ENCODE data around the gene NPAS3. TPM values are rescaled to one million over a fixed set of nuclear protein-coding genes. Genes with fewer than 3 reads are reported as not detected.
A peak's percentile ranks its signal among the peaks of the same experiment; 100 is the strongest.

NPAS3 gene
- total and polyA plus RNA-seq, 2 of the 13 experiments (the other 11 are each of a cell fraction or from before 2014, with no cell fraction given), result not detected

DNA sequence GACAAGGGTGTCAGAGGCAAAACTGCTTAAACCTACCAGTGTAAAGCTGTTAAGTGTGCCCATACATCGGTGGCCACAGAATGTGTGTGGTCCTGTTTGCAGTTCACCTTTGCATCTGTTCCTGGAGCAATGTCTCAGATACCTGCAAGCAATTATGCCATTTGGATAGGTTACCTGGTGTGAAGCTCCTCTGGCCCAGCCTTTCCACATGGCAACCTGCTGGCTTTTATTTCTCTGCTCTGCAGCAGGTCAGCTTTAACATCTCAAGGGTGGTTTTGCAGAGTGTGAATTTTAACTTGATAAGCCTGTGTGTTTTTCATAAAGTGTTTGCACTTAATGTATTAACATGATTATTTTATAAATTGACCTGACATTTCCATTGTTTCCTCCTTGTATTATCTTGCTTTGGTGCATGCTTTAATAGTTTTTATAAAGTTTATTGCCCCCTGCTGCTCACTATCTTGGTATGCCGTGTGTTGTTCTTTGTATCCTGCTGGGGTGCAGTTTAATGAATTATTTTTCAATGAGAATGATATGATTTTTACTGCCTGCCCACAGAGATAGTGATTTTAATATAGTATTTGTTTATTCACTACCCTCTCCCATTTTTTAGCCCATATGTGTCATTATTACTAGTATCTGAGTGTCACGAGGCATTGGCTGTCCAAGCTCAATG lies 403.8 kb downstream of the NPAS3 start:
- Histone ChIP-seq H3K4me2 (ENCODE audit: low read depth, low read length) (no peak overlapping the region), H3K9ac (ENCODE audit: insufficient read depth, low read depth, low read length) (no peak overlapping the region), H3K36me3 (replicated peaks in 1 of 2; ENCODE audit: control insufficient read depth in 1 of 2, insufficient read depth in 2 of 2, low read length in 2 of 2) (no peaks in the 10 kb centered on the region), H3K4me1 (ENCODE audit: insufficient read depth, low read length) (no peaks in the 10 kb centered on the region), H3K79me2 (ENCODE audit: insufficient read depth, low read length) (no peaks in the 10 kb centered on the region), H2AFZ (ENCODE audit: low read length) (no peak overlapping the region), H3K4me3 (replicated peaks in 1 of 3; ENCODE audit: insufficient read depth in 1 of 3, low read depth in 2 of 3, low read length in 3 of 3) (no peak overlapping the region), H4K20me1 (ENCODE audit: insufficient read depth, low read length) (no peaks in the 10 kb centered on the region), H3K27me3 (ENCODE audit: control insufficient read depth in 1 of 2, insufficient read depth in 2 of 2, low read length in 2 of 2) (no peaks in the 10 kb centered on the region), H3K9me3 (ENCODE audit: low read length) (peaks cover 17% of the 10 kb centered on the region), H3K27ac (ENCODE audit: extremely low read length, insufficient read depth, low read length) (no peak overlapping the region)
- DNase-seq (ENCODE audit: low spot score), result no peak
- in situ Hi-C loops (cut with HindIII; ENCODE audit: extremely low pct_ligation_motif_present, low pct_unique_long_range_greater_than_20kb), result no loop called here
- ChIA-PET POLR2A (no interaction called here), CTCF (ENCODE audit: low intra/inter-chr PET ratio, low total read pairs) (no interaction called here)
- TF ChIP-seq SOX5 (CRISPR knock-in tag; IDR thresholded peaks at IDR 0.05; ENCODE audit: borderline replicate concordance) (no peak), HNF4G (IDR thresholded peaks at IDR 0.05; ENCODE audit: borderline replicate concordance, low read depth, low read length) (0 out of 2 replicates have a peak, but pooled peaks have one; percentile 13), HNF4G (CRISPR knock-in tag; IDR thresholded peaks at IDR 0.05; ENCODE audit: borderline replicate concordance, low read depth) (no peak)
- no TSS peak for BruUV-seq (replicated peaks)
- 11% methylated on average over 3 of the region's 3 CpGs for WGBS (ENCODE audit: low lambda C conversion rate)
- intact Hi-C loops (cut with micrococcal nuclease; ENCODE audit: unreplicated experiment), result loop anchor here (5.0 kb wide), 1 partner anchor 765 kb away; no protein-coding TSS in a partner anchor
- ATAC-seq, result no peak
- FAIRE-seq, result no peak

DNA sequence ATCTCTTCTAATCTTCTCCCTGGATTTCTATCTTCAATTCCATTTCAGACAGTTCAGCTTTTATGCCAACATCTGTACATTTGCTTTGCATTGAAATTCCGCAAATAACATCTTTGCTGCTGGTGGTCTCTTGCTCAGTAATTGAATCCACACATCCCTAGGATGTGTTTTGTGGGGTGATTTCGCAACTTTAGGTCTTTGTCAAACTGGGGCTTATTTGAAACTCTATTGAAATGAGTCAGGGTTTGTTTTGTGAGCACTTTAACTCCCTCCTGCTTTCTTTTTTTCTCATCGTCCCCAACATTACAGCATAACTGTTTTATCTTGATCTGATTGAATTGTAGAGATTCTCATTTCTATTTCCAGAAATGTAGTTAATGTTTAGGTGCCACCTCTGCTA lies 404.3 kb downstream of the NPAS3 start:
- in situ Hi-C loops (cut with HindIII; ENCODE audit: extremely low pct_ligation_motif_present, low pct_unique_long_range_greater_than_20kb), result no loop called here
- H3K4me3 ChIP-seq (replicated peaks in 1 of 3; ENCODE audit: insufficient read depth in 1 of 3, low read depth in 2 of 3, low read length in 3 of 3), result no peak overlapping the region
- no peaks in the 10 kb centered on the region for H3K36me3 ChIP-seq (replicated peaks in 1 of 2; ENCODE audit: control insufficient read depth in 1 of 2, insufficient read depth in 2 of 2, low read length in 2 of 2)
- no peaks in the 10 kb centered on the region for H3K4me1 ChIP-seq (ENCODE audit: insufficient read depth, low read length)
- H3K27me3 ChIP-seq (ENCODE audit: control insufficient read depth in 1 of 2, insufficient read depth in 2 of 2, low read length in 2 of 2), result no peaks in the 10 kb centered on the region
- no peaks in the 10 kb centered on the region for H4K20me1 ChIP-seq (ENCODE audit: insufficient read depth, low read length)
- DNase-seq (ENCODE audit: low spot score) (no peak), FAIRE-seq (no peak), ATAC-seq (no peak)
- peaks cover 13% of the 10 kb centered on the region for H3K9me3 ChIP-seq (ENCODE audit: low read length)
- TF ChIP-seq CHD2 (IDR thresholded peaks at IDR 0.05; ENCODE audit: low read depth, low read length) (no peak), ZNF761 (CRISPR knock-in tag; conservative IDR thresholded peaks at IDR 0.05) (no peak), SMAD3 (CRISPR knock-in tag; IDR thresholded peaks at IDR 0.05) (no peak), ZFP1 (CRISPR knock-in tag; IDR thresholded peaks at IDR 0.05) (no peak), ZNF878 (CRISPR knock-in tag; IDR thresholded peaks at IDR 0.05) (no peak), CEBPG (CRISPR knock-in tag; IDR thresholded peaks at IDR 0.05) (0 out of 2 replicates have a peak, but pooled peaks have one; percentile 27), CEBPB (IDR thresholded peaks at IDR 0.05; ENCODE audit: borderline replicate concordance, low read depth, low read length) (peak; percentile 82; the same call in 1 of the 2 replicates), TAF1 (CRISPR knock-in tag; IDR thresholded peaks at IDR 0.05) (no peak), E2F1 (CRISPR knock-in tag; IDR thresholded peaks at IDR 0.05) (no peak)
- H3K27ac ChIP-seq (ENCODE audit: extremely low read length, insufficient read depth, low read length), result no peak overlapping the region
- WGBS (ENCODE audit: low lambda C conversion rate), result under 1% methylated on average over 3 of the region's 3 CpGs
- no peak overlapping the region for H3K9ac ChIP-seq (ENCODE audit: insufficient read depth, low read depth, low read length)
- no peak overlapping the region for H2AFZ ChIP-seq (ENCODE audit: low read length)
- BruUV-seq (replicated peaks), result no TSS peak
- intact Hi-C loops (cut with micrococcal nuclease; ENCODE audit: unreplicated experiment), result loop anchor here (5.0 kb wide), 1 partner anchor 766 kb away; no protein-coding TSS in a partner anchor
- no peaks in the 10 kb centered on the region for H3K79me2 ChIP-seq (ENCODE audit: insufficient read depth, low read length)
- H3K4me2 ChIP-seq (ENCODE audit: low read depth, low read length), result no peak overlapping the region
- ChIA-PET CTCF (ENCODE audit: low intra/inter-chr PET ratio, low total read pairs) (no interaction called here), POLR2A (no interaction called here)

All from HepG2 (cell line).